HG02870 (cell line): ENCODE results near the gene FAM229B.
"Not testable (repeated sequence)": the region's sequence is repeated elsewhere in the genome, so short reads cannot be mapped to it uniquely, and the experiment has no call there.

Source experiments
- ATAC-seq: cut with Tn5 transposase; IDR thresholded peaks from one replicate; pipeline ENCODE4 v1.9.1; 2021; ENCODE audit warnings: mild to moderate bottlenecking, moderate library complexity; ENCODE audit not compliant: unreplicated experiment

The FAM229B gene

DNA sequence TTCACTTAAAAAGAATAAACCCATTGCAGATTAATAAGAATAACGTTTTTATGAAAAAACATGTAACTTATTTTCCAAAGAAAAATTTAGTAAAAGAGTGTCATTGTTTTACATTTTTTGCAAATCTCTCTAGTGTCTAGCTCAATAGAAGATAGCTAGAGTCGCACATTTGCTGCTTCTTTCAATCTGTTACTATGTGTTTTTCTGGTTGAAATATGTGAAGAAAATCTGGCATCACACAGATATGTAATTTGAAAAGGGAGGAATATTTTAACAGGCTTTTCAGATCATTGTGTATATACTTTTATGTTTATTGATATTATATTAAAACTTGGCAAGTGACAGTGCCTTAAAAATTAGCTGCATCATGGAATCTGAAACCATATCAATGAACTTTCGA lies 24.4 kb upstream of the FAM229B start:
- ATAC-seq = no peak

DNA sequence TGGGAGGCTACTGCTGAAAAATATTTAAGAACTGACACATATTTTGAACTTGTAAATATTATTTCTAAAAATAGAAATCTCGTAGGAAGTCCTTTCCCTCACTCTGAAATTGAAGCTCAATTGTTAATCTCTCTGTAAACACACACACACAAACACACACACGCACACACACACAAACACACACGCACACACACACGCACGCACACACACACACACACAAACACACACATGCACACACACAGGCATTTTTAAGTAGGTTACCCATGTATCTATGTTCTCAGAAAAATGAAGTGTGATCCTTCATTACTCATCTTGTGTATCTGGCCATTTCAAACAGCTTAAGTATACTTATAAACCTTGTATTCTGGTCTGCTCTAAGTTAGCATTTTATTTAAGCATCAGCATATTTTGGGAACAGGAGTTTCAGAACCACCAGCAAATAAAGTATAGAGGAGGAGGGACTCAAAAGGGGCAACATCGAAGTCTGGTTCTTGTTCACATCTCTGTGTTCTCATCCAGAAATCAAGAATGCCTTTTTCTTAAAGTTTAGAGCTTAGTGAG lies 21.9 kb upstream of the FAM229B start:
- ATAC-seq = no peak

DNA sequence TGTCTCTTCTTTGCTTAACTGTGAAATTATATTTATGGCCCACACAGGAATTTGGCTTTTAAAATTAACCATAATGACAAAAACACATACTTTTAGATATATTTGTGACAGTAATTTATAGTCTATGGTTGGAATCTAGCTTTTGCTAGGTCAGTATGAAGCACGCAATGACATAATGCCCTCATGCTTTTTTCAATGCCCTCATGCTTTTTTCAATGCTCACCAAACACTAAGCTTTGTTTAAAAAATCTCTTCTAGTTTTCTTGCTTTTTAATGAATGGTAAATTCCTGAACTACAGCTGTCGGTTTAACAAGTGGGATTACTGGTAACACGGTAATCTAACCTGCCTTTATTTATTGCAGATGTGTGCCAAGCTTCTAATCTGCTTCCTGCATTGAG lies 20.8 kb upstream of the FAM229B start:
- ATAC-seq = no peak

DNA sequence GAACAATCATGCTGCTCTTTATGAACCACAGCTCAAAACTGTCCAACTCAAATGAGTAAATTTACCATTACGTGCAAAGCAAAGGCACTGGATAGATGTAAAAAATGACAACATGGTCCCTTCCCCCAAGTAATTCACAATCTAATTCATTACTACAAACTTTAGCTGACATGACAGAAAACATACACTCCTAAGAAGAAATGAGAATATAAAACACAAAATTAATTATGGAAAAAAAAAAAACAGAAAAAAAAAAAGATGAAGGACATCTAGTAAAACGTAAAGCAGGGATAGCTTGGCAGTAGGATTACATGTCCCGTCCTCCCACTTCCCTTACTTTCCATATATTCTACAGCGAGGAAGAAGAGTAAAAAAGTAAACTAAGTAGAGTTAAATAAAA lies 5.8 kb upstream of the FAM229B start:
- no peak for ATAC-seq

DNA sequence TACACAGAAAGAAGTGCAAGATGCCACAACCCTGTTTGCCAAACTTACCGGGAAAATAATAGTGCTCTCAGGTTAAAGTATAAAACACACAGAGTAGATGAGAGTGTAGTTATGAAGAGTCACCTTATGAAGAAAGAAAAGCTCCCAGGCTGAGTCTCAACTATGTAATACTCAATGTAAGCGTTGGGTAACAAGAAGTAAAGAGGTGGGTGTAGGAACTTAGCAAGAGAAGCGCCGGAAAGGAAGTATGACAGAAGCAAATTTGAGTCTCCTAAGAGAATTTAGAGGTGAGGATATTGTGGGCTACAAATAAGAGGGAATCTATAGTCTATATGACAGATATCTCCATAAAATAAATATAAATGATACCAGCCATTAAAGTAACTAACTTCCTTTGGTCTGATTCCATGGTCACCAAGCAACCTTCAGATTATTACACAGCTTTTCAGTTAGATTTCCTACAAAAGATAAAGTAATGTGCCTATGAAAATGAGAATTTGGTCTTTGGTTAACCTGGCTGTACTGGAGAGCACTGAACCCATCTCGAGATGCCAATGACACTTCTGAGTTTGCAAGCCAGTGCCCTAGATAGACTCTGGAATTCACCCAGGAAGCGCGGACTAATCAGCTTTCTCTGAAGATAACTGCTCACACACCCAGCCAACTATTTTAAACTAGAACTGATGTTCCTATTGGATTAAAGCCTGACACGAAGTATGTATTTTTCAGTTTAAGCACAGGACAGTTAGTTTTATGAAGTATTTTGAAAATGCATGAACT lies 1.9 kb upstream of the FAM229B start:
- no peak for ATAC-seq

DNA sequence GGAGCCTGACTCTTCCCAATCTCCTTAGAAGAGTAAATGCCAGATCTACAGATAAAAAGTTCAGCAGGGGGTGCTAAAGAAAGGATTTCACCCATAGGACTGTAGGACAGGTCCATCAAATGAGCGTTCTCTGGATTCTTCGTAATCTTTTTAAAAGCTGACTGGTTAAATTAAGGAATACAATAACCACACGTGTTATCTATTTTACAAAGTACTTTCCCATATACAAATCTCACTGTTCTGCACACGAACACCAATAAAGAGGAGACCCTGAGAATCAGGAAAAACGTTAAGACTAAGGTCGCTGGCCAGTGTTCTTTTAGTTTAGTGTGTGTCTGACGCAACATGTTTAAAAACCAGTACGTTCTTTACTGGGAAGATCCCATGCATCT lies 651 bp upstream of the FAM229B start:
- peak; percentile 30 for ATAC-seq

DNA sequence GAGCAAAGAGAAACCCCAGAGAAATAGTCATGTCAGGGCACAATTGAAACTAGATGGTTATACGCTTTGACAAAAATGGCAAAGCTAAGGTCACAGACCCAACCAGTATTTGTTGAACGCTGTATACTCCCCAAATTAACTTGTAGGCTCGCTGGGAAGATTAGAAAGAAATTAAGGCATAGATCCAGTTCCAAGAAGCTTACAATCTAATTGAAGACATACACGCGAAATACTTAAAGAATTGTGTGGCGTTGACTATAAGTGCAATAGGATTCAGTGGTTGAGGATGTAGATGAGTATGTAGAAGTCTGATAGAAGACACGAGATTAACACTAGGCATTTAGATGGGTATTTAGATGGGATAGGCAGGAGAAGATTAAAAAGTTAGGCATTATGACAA lies 525 bp downstream of the FAM229B start:
- no peak for ATAC-seq

DNA sequence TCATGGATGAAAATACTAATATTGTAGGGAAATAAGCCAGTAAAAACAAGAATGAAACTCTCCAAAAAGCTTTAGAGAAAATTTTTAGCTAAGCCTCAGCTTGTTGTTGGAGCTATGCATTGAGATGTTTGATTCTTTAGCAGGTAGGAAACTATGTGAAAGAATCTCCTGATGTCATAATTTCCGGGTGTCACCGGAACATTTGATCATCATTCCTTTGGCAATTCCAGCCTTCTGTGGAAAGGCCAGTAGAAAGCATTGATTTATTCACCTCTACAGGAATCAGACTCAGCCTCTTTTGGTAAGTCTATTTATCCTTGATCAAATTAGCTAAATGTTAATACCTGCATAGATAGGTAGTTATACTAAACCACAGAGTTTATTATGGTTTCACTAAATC lies 9.5 kb downstream of the FAM229B start:
- no peak for ATAC-seq

DNA sequence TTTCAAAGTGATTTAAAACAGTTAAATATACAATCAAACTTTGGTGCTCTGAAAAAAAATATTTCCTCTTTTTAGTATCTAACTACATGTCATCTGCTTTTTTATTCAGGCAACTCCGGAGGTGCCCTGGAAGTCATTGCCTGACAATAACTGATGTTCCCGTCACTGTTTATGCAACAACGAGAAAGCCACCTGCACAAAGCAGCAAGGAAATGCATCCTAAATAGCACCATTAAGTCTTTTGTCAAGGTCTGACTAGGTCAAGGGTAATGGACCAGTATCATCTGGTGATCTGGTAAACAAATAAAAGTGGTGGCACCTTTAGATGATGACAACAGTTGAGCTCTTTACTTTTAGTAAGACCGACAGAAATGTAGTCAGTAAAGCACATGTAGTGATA lies 13.2 kb downstream of the FAM229B start:
- no peak for ATAC-seq

DNA sequence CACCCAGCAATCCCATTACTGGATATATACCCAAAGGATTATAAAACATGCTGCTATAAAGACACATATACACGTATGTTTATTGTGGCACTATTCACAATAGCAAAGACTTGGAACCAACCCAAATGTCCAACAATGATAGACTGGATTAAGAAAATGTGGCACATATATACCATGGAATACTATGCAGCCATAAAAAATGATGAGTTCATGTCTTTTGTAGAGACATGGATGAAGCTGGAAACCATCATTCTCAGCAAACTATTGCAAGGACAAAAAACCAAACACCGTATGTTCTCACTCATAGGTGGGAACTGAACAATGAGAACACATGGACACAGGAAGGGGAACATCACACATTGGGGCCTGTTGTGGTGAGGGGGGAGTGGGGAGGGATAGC lies 18.6 kb downstream of the FAM229B start:
- not testable (repeated sequence) for ATAC-seq

DNA sequence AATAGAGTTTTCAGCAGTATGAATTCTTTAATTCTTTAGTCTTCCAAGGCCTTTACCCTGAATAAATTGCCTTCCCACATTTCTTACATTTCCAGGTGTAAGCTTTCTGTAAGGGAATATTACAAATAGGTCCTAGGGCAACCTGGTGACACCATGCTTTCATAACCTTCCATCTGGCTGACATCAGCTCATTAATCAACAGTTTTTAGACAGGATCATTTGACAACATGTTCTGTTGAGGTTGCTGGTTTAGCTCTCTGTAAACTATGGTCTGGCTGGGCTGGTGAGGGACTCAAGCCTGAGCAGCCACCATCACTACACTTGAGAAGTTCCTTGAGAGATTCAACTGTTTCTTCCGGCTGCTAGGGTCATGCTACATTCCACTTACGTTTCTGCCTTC lies 19.2 kb downstream of the FAM229B start:
- no peak for ATAC-seq

DNA sequence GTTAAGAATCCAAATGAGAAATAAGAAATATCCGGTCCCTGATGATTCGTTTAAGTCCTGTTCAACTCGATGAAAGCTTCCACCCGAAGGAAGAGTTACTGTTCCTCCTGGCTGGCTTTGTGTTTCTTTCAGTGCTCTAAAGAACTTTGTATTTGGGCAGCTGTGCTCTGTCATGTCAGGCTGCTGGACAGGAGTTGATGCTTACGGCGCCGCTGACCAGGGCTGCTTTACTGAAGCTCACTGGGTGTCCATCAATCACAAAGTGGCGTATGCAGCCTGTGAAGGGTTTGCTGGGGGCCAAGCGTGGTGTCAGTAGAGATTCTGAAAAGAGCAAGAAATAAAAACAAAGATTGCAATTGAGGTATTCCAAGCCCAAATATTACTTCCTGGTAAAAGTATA lies 21.9 kb downstream of the FAM229B start:
- no peak for ATAC-seq

DNA sequence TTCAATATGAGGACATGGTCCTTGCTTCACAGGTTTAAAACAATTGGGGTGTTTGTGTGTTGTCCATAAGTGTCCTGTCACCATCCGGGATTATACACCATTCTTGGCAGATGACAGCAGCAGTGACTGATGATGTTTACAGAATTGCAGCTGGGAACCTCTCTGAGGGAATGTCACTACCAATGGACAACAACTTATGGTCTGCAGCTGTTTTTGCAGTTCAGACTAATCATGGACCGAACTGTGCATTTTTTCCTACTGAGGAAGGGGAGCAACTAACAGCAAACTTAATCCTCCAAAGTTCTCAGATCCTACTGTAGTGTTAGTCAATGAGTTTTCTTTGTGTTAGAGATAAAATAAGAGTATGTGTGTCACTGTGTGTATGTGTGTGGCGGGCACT lies 26.0 kb downstream of the FAM229B start:
- no peak for ATAC-seq

DNA sequence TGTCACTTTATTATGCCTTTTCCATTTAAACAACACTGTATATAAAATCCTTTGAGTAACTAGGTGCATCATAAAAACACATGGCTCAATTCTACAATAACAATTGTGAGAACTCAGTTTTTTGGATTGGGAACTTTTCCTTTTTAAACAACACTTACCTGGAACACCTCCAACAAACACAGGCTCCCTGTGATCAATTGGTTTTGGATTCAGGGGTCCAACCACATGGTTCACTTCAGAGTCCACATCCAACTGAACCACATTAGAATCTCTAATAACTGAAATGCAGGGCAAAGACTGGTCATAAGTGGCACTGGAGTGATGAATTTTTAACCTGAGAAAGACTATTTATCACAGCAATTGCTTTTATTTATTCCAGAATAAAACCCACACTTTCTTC lies 26.5 kb downstream of the FAM229B start:
- ATAC-seq = no peak

DNA sequence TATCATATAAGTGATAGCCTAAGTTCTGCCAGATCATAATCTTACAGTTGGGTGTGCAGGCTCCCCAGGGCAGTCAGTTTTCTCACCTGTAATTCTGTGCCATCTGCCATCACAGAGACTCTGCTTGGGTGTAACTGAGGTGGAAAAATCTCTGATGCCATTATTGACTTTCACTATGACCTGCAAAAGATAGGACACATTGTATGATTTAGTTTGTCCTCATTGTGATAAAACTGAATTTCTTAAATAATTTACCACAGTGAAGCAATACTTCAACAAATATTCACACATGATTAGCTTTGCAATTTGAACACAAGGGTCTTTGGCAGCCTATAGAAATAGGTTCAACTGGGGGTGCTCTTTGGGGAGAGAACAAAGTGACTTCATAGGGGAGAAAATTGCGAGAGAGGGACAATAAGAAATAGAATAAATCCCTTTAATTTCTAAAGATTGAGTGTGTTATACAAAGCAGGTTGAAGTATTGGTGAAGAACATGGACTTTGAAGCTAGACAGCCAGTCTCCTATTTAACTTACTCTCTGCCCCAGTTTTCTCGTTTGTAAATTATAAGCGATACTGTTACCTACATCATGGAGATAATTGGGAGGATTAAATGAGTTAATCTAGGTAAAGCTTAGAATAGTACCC lies 27.3 kb downstream of the FAM229B start:
- ATAC-seq = no peak

DNA sequence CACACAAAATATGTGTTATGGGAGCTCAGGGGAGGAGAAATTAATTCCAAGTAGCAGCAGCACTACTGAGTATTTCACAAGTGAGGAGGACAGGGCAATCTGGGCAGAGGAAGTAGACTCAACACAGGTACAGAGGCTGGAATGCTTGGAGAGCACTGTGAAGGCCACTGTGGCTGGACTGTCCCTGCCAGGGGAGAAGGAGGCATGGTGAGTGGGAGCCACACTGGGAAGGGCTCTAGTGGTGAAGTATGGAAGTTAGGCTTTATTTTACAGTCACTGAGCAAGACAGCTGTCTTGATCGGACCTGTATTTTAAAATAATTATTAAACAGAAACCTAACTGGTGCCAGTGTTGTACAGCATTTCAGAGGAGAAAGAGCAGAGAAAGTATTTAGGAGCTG lies 28.8 kb downstream of the FAM229B start:
- no peak for ATAC-seq

DNA sequence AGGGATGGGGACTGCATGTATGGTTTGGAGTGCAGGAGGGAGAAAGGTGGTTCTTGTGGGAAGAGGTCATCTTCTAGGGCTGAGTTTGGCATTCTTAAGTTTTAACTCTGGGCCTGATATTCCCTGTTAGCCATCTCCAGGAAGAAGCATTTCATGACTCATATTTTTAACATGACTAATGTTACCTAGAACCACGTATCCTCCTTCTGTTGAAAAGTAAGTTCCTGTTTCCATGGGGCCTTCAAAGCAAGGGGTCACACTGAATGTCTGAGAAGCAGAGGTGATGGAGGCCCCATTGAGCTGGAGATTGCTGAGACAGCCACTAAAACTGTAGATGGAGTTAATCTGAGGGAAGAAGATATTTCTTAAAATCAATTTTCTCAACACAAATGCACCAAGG lies 30.2 kb downstream of the FAM229B start:
- no peak for ATAC-seq

DNA sequence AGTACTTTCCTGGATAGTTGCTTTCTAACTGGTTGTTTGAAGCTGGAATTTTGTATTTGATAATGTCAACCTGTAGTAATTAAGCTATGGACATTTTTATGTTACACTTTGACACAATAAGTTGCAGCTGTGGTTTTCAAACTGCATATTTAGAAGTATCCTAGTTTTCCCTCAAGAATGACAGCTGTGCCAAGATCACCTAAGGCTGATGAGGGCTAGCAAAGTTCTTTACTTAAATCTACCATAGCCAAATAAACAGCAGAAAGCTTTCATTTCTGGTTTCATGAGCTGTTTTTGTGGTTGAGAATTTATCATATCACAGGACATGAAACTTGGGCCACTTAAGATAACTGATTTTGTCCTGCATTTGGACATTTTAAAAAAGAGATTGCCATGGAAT lies 30.6 kb downstream of the FAM229B start:
- no peak for ATAC-seq

DNA sequence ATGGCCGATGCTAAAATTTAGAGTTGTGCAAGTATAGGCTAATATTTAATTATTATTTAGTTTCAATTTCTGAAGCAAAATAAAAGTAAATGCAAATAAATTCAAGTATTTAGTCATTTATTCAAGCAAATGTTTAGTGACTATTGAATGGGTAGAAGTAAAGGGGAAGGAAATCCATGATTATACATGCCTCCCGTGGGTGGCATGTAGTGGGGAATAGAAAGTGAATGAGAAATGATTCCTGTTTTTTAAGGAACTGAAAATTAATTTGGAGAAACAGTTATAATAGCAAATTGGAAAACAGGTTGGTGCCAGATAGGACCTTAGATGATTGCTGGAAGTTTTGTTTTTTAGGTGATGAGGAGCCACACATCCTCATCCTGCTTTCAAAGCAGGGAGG lies 35.4 kb downstream of the FAM229B start:
- ATAC-seq = no peak

DNA sequence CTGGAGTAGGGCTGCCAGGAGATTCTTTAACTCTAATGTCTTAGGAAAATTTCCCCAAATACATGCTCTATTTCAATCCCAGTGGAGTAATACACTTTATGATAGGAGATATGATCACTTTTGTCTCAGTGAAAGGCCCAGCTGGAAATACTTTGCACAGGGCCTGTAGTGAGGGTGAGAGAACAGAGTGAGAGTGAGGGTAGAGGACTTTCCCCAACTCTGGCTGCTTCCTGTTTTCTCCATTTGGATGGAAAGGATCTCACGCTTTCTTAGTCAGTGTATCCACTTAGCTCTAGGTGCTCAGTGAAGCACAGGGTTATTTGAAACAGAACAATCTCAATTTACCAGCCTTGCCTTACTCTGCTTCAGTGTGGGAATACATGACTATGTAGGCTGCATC lies 36.6 kb downstream of the FAM229B start:
- ATAC-seq = no peak

DNA sequence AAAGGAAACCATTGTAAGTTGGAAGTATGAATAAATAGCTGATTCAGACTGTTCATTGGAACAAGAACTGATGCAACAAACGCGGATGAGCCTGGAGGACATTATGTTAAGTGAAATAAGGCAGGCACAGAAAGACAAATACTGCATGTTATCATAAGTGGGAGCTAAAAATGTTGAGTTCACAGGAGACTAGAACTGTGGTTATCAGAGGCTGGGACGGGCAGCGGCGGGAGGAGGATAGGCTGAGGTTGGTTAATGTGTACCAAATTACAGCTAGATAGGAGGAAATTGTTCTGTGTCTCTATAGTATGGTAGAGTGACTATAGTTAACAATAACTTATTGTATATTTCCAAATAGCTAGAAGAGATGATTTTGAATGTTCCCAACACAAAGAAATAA lies 40.8 kb downstream of the FAM229B start:
- no peak for ATAC-seq

DNA sequence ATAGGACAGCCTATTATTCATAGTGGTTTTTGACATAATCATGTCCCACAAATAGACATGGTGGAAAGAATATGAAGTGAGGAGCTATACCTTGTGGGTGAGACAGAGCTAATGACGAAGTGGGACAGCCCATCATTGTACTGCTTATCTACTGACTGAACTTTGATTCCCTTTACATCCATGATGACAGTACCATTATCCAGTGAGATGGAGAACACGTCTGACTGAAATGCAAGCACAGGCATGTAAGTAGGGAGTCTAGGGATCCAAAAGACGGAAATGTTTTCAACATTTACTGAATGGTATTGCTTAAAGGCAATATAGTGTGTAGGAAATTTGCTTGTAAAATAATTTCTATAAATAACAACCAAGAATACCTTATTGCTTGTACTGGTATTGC lies 43.5 kb downstream of the FAM229B start:
- ATAC-seq = no peak

DNA sequence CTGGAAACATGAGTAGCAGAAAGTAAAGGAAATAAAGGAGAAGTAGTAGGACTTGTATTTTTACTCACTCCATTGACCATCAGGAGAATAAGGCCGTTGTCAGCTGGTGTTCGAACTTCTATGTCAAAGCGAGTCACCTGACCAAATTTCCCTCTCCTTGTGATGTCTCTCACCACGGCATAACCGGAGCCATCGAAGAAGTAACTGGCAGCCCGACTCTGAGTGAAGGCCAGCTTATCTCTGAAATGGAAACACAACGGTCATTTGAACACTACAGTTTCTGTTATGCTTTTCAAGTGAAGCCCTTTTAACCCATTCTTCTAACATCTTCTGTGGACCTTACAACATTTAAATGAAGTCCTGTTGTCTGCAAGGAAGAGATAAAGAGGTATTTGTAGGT lies 51.7 kb downstream of the FAM229B start:
- no peak for ATAC-seq
